Medulla oblongata (tissue), 1 donor: Measurements from ENCODE around the gene CFAP20DC.
"Not testable (repeated sequence)": the region's sequence is repeated elsewhere in the genome, so short reads cannot be mapped to it uniquely, and the experiment has no call there.

Experiments used
- DNase-seq: peaks from one replicate; pipeline ENCODE4 v3.0.0-alpha.2; 2015; ENCODE audit errors: extremely low spot score

Gene CFAP20DC

DNA sequence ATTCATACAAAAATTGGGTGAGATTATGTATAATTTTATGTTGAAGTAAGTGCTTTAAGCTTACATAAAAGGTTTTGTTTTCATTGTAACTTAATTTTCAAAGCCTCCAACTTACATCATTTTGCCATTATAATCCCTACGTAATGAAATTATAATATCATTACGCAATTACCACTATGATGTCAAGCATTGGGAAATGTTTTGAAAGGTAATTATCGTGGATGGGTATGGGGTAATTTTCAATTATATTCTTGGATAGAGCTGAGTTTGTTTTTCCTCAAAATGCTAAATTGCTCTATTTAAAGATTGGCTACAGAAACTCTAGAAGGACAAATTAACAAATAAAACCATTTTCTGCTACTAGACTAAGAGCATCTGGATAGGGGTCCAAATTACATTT is 303.1 kb downstream of the CFAP20DC start:
- no peak for DNase-seq

DNA sequence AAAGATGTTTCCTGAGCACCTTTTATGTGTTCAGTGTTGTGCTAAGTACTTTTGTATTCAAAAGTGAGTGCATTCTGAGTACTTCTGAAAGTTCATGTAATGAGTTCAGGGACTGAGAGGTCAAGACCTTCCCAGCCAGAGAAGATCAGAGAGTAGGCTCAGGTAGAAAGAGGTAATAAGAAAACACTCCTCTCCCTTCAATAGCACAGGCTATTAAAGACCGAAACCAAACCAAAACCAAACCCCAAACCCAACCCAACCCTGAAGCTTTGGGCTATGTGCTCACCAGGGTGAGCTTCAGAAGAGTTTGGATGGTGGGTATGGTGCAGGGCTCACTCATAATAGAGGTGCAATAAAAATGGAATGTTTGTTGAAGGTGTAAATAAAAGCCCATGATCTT is 306.5 kb downstream of the CFAP20DC start:
- no peak for DNase-seq

DNA sequence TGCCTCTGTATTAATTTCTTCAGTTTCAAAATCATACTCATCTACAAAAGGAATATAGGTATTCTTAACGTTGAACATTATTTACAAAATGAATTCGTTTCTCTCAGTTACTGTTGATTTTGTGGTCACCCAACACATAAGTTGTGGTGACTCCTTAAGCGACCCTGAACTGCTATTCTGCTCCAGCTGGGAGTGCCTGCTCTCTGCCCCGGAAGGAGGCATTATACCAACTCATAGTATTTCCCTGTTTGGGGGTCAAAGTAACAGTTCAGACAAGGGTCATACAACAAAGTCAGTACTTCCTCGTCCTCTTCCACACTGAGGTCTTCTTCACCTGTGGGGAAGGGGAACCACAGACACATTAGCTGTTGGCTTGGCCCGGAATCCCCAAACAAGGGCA is 307.6 kb downstream of the CFAP20DC start:
- no peak for DNase-seq

DNA sequence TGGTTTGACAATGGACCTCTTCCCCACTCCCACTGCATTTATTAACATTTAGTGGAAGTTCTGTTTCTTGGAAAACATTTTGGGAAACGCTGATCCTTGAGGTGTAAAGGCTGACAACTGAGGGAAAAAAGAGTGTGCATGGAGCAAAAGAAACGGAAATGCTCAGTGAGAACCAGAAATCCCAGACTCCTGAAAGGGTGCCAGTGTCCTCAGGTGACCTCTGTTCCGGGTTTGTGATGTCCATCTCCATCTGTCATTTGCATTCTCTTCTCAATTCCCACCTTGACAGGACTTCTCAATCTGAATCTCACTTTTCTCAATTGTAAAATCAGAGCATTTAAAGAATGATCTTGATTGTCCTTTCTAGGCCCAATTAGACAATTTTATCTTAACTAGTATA is 312.2 kb downstream of the CFAP20DC start:
- DNase-seq: no peak

DNA sequence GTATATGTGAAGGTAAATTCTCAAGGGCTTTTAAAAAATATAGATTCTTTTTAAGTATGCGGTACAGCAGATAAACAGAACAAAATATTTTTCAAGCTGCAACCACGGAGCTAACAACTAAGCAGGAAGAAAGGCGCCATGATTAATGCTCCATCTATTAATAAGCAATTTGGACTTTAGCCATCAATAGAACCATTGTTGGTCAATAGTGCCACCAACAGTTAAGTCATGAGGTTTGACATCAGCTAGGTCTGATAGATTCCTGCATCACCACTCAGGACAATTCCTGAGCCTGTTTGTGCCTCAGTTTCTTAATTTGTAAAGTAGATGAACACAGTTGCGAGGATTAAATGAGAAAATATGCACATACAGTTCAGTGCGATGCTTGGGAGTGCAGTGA is 318.2 kb downstream of the CFAP20DC start:
- no peak for DNase-seq

DNA sequence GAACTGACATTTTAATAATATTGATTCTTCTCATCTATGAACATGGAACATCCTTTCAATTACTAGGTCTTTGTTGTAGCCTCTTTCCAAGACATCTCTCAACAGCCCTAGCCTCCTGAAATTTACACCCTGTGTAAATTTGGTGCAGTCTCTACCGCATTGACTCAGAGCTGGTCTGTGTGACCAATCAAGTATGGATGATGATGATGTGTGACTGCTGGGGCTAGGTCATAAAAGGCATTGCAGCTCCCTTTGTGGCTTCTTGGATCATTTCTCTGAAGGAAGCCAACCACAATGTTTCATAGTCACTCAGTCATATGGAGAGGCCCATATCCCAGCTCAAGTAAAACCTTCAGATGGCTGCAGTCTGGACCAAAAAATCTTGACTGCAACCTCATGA is 321.1 kb downstream of the CFAP20DC start:
- no peak for DNase-seq

DNA sequence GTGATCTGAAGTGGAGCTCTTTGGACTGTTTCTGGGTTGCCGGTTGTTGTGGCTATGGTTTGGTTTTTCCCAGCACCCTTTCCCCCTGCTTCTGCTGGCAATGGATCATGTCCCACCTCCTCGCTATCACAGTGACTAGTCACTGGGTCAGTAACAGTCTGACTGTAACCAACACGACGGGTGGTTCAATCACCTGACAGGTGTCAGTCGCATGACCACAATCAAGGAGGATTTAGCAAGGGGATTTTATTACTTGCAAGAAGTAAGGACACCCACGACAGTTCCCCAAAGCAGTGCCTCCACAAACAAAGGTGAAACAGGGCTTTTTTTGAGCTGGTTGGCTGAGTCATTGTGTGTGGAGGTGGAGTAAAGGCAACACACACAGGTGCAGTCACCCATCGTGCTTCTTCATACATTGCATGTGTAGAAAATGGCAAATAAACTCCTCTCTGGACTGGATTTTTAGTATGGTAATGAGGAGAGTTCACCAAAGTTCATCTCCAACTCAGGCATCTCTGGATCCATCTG is 324.4 kb downstream of the CFAP20DC start:
- DNase-seq: no peak

DNA sequence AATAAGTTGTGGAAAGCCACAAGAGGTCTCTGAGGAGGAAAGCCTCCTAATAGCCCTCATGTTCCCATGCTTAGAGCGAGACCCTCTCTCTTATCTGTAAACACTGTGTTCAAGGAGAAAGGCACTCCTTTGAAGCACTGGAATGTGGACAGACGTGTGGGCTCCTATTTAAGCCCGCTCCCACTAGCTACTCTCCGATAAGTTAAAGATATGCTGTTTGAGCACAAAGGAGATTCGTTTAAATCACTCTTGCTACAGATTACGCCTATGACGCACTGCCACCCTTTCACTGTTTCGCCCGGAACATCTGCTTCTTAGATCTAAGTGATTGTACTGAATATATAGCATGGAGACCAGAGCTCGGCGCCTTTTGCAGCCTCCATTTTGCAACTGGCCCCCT is 325.5 kb downstream of the CFAP20DC start:
- no peak for DNase-seq

DNA sequence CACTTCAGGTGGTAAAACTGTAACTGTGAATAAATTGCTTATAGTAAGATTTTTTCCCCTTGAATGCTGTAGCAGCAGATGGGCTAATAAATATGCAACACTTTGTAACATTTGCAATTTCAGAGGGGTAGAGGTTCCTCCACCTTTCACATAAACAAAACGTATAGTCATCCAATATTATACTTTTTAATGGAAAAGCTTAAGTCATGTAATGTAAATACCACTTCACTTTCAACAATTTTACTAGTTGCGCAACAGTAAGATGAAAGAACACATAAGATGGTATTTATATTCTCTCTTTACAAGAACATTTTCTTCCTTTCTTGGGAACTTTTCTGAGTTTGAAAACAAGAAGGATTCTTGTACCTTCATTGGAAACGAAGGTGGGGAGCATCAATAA is 326.7 kb downstream of the CFAP20DC start:
- DNase-seq: no peak

DNA sequence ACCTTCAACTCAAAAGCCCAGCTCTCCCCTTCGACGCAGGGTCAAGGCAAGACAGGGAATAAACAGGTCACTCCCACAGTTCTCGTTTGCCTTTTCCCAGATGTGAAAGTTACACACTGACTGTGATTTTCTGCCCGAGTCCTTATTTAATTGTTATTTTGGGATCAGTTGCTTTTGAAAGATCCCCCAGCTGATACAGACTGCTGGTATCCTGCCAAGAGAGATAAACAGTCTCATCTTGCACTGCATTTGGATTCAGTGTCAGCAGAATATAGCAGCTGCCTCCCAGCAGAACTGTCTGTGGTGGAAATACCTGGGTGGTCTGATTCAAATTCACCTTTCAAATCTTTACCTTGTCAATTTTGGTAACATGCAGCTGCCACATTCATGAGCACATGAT is 327.3 kb downstream of the CFAP20DC start:
- DNase-seq: no peak

DNA sequence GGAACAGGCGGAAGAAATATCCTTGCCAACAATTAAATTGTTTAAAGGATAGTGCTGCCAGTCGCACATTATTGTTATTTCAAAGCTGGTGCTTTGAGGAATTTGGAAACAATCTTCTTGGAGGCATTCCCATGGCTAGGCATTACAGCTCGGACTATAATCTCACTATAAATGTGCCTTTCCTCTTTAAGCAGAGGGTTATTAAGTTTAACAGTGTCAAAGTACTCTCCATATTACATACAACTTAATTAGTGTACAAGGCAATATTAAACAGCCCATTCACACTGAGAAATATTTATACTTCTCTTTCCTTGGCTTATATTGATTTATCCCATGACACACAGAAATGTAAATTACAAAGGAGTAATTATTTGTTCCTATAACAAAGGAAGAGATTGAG is 329.3 kb downstream of the CFAP20DC start:
- no peak for DNase-seq

DNA sequence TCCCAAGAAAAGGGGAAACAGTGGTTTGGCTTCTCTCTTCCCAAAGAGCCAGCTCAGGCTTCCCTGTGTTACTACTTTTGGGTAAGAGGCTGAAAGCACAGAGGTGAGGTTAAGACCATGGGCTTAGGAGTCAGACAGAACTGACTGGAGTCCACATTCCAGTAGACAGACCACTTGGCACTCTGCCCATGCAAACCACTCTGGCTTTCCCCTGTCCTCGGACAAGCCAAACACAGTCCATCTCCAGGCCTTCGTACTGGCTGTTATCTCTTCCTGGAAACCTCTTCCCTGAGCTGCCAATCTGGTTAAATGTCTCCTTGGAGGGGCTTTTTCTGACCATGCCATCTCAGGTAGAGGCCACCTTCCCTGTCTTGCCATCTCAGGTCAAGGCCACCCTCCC is 330.1 kb downstream of the CFAP20DC start:
- no peak for DNase-seq

DNA sequence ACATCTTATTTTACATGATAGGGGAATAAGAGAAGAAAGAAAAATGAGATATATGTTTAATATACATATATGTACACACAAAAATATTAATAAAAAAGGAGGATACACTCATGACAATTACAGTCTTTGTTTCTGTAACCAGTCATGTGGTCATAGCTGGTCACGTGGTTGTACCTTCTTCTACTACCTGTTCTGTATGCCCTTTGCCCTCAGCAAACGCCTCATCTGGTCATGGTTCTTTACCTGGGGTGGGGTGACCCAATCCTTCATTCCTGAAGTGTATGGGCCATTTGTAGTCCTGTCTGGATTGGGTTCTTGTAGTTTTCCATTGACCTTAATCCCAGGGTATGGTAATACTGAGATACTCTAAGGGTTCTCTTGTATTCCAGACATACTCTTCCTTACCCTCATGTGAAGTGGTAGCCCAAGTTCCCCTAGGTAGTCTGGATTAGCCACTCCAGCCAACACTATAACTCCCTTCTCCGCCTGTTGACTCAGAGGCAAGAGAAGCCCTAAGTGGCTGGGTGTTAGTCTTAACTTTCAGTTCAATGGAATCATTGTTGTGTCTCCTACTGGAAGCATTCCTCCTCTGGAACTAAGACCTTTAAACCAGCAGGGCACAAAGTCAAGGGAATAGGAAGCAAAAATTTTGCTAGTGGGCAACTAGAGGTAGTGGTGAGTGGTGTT is 336.0 kb downstream of the CFAP20DC start:
- no peak for DNase-seq

DNA sequence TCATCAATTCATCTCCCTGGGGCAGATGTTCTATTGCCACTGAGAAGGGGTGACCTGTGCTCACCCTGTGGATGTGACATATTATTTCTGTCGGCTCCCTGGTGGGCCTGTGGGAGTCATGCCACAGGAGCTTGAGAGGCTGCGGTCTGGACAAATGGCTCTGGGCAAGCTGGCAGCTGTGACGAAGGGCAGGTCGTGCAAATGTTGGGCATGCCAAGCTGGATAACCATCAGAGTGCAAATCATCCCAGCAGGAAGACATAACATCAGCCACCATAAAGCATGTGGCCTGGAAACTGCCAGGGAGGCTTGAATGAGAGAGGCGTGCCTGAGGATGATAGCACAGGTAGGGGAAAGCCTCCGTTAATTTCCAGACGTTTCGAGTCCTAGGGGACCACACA is 338.0 kb downstream of the CFAP20DC start:
- no peak for DNase-seq

DNA sequence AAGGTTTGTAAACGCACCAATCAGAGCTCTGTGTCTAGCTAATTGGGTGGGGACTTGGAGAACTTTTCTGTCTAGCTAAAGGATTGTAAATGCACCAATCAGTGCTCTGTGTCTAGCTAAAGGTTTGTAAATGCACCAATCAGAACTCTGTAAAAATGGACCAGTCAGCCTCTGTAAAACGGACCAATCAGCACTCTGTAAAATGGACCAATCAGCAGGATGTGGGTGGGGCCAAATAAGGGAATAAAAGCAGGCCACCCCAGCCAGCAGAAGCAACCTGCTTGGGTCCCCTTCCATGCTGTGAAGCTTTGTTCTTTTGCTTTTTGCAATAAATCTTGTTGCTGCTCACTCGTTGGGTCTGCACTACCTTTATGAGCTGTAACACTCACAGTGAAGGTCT is 340.8 kb downstream of the CFAP20DC start:
- not testable (repeated sequence) for DNase-seq

DNA sequence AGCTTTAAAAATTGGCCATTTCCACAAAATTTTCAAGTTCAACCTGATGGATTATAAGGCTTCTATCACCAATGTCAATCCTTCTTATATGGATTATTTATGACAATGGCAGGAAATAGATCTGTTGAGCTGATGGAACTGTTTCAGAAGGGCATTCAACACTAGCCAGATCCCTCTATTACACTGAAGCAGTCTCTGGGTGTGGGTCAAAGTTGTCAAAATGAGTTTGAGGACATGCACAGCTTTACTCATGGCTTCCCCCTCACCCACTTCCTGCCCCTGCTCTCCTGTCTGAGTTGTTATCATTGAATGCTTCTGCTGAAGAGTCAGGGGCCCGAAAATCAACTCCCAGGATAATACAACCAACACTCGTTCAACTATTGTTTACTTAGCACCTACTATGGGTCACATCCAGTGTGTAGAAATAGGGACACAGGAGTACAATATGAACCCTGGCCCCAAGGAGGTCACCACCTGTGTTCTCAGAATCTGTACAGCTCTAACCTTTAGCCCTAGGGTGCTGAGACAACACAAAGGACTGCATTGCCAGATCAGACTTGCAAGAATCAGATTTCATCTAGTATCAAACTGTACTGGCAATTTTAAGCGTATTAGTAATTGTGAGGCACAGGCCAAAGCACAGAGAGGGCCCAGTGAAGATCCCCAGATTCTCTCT is 341.6 kb downstream of the CFAP20DC start:
- DNase-seq: no peak

DNA sequence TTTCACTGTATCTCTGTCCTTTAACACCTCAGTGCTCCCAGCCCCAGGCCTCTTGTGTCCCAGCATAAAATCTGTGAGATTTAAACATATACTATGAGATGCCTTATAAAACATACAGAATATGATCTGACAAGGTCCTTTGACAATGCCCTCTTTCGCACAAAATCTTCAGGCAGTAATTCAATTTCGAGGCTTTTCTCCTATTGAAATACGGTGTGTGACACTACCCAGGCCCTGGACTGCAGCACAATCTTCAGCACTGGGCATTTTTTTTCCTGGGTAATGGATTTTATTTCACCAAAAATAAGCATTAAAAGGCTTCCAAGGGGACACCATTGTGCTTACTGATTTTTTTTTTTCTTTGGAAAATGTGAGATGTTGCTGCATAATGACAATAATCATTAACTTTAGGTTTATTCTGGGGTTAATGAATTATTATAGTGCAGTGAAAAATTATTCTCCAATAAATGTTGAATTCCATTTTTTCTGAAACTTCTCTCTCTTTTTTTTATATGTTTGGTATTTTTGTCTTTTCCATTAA is 342.4 kb downstream of the CFAP20DC start:
- no peak for DNase-seq

DNA sequence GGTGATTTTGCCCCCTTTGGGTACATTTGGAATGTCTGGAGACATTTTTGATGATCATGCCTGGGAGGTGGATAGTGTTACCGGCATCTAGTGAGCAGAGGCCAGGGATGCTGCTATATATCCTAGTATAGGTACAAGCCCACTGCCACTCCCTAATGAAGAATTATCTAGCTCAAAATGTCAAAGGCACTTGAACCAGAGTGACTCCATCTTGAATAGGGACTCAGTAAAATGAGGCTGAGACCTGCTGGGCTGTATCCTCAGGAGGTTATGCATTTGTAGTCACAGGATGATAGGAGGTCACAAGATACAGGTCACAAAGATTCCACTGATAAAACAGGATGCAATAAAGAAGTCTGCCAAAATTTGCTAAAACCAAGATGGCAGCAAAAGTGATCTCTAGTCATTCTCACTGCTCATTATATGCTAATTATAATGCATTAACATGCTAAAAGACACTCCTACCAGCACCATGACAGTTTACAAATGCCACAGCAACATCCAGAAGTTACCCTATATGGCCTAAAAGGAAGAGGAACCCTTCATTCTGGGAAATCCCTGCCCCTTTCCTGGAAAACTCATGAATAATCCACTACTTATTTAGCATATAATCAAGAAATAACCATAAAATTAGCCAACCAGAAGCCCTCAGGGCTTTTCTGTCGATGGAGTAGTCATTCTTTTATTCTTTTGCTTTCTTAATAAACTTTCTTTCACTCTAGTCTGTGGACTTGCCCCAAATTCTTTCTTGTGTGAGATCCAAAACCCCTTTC is 343.2 kb downstream of the CFAP20DC start:
- no peak for DNase-seq

DNA sequence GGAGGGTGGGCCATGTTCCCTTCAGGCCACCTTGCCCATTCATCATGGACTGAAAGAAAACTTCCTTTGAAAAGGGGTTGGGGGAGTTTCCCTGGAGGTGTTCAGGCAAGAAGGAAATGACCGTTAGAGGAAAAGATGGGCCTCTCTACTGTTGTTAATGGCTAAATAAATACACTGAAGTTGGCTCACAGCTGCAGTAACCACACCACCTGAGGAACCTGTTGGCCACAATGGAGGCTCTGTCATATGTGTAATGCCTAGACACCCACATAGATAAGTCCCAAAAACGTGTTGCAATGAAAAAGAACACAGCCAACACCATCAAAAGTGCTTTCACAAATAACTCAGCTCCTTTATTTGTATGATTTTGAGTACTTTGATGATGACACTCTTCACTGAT is 345.1 kb downstream of the CFAP20DC start:
- DNase-seq: no peak

DNA sequence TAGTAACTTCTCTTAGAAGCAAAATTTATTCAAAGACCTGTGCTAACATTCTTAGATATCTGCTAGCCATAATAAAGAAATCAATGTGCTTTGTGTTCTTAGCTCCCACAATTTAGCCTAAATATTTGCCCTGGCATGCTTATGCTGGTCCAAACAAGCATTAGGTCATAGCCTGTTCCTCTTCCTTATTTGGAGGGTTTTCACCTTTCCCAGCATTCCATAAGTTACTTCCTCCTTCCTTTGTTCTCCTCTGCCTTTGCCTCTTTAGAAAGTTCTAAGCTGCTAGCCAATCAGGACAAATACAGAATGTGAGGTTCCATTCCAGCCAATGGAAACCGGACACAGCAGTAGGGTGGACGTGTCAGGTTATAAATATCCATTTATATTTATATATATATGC is 345.5 kb downstream of the CFAP20DC start:
- DNase-seq: not testable (repeated sequence)

DNA sequence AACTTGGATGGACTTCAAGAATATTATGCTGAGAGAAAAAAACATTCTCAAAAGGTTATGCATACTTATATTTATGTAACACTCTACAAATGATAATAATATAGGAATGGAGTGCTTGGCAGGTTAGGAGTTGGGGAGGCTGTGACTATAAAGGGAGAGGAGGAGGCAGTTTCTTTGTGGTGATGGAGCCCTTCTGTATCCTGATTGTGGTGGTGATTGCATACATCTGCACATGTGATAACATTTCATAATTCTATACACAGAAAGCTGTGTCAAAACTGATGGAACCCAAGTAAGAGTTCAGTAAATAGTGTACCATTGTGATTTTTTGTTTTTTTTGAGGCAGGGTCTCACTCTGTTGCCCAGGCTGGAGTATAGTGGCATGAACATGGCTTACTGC is 351.6 kb downstream of the CFAP20DC start:
- no peak for DNase-seq

DNA sequence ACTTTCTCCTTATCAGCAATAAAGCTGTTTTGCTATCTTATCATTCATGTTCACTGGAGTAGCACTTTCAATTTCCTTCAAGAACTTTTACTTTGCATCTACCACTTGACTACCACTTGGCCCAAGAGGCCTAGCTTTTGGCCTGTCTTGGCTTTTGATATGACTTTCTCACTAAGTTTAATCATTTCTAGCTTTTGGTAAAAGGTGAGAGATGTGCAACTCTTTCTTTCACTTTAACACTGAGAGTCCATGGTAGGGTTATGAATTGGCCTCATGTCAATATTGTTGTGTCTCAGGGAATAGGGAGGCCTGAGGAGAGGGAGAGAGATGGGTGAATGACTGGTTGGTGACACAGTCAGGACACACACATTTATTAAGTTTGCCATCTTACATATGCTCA is 352.3 kb downstream of the CFAP20DC start:
- no peak for DNase-seq
